Duodenal mucosa (tissue), 2 donors: ENCODE results near the gene ABCF1.

Experiments
- H3K27ac ChIP-seq: one replicate; pipeline ENCODE4 v1.7.0; 2013; ENCODE audit warnings: low read depth, low read length
- H3K27me3 ChIP-seq, 2 donors: one replicate each; pipeline ENCODE4 v1.7.0; 2013; ENCODE audit warnings: low read length in 2 of 2, control low read depth in 1 of 2; ENCODE audit not compliant: insufficient read depth in 2 of 2, control insufficient read depth in 1 of 2
- H3K36me3 ChIP-seq, 2 donors: one replicate each; pipeline ENCODE4 v1.7.0; 2013; ENCODE audit warnings: low read length in 2 of 2, control low read depth in 1 of 2; ENCODE audit not compliant: insufficient read depth in 2 of 2, control insufficient read depth in 1 of 2
- H3K4me1 ChIP-seq, 2 donors: one replicate each; pipeline ENCODE4 v1.7.0; 2013; ENCODE audit warnings: low read length in 2 of 2, control low read depth in 1 of 2; ENCODE audit not compliant: insufficient read depth in 2 of 2, control insufficient read depth in 1 of 2
- H3K4me3 ChIP-seq, 2 donors: one replicate each; pipeline ENCODE4 v1.7.0; 2013; ENCODE audit warnings: low read length in 2 of 2, low read depth in 1 of 2
- H3K9ac ChIP-seq, 2 donors: one replicate each; pipeline ENCODE4 v1.7.0; 2013; ENCODE audit warnings: low read length in 2 of 2, low read depth in 1 of 2
- H3K9me3 ChIP-seq, 2 donors: one replicate each; pipeline ENCODE4 v1.7.0; 2013; ENCODE audit warnings: low read length in 2 of 2, control low read depth in 1 of 2; ENCODE audit not compliant: control insufficient read depth in 1 of 2

Gene ABCF1

DNA sequence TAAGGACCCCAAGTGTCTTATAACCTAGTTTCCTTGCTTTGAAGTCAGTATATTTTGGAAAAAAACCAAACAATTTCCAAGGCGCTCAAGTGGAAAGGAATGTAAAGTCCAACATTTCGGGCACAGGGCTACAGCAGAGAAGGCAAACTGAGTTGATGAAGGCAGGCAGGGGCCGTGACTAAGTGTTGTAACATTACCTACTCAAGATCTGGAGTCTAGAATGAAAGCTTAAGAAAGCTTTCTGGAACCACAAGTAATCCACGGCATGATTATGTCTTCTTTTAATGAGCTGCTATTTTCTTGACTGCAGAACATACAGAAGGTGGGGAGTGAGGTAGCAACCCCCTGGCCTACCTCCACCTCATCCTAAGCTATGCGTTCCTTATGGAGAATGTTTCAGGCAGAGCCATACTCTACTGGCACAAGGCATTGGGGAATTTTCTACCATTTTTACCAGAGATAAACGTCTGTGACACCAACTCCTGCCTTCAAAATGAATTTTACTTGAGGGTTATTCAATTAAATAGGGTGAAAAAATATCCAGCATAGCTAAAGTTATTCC, 41.5 kb downstream of the ABCF1 start:
- Histone ChIP-seq H3K27ac (no peak overlapping the region), H3K4me1 (peaks cover 22 to 23% of the 10 kb centered on the region in 2 donors), H3K9me3 (no peaks in the 10 kb centered on the region), H3K9ac (no peak overlapping the region), H3K4me3 (no peak overlapping the region), H3K27me3 (no peaks in the 10 kb centered on the region), H3K36me3 (peaks cover 31 to 40% of the 10 kb centered on the region in 2 donors)

DNA sequence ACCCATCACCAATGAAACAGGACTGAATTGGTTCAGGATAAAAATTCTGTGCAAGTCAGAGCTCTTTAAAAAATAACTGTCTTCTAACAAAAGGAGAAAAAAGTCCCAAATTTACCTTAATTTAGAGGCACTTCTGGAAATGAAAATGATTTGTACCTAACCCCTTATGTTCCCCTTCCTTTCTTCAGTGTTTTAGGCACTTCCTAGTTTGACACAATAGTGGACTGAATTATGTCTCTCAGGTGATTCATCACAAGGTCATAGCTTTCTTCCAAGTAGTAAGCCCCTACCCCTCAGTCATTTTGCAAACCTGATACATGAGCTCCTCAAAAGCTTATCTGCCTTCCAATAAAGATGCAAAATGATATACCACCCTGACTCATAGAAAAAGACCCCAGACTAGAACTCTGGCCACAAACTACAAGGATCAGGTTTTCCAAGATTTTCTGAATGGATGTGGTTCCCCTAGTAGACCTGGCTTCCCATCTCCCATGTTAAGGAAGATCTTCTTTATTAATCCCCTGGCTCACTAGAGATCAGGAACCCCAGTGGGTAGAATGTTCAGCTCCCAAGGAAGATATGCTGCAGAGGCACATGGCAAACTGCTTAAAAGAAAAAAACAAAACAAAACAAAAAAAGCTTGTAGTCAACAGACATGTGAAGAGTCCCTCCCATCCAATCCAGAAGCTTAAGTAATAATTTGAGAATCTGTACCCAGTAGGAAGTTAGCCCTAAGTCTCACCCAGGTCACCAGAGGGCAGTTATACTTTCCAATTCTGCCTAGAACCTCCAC, 42.2 kb downstream of the ABCF1 start:
- Histone ChIP-seq H3K27me3 (no peaks in the 10 kb centered on the region), H3K27ac (no peak overlapping the region), H3K4me1 (peaks cover 25% of the 10 kb centered on the region in 2 donors), H3K4me3 (no peak overlapping the region), H3K36me3 (peaks cover 29 to 34% of the 10 kb centered on the region in 2 donors), H3K9ac (peak overlapping the region in 1 of 2 donors; percentile 87), H3K9me3 (no peaks in the 10 kb centered on the region)

DNA sequence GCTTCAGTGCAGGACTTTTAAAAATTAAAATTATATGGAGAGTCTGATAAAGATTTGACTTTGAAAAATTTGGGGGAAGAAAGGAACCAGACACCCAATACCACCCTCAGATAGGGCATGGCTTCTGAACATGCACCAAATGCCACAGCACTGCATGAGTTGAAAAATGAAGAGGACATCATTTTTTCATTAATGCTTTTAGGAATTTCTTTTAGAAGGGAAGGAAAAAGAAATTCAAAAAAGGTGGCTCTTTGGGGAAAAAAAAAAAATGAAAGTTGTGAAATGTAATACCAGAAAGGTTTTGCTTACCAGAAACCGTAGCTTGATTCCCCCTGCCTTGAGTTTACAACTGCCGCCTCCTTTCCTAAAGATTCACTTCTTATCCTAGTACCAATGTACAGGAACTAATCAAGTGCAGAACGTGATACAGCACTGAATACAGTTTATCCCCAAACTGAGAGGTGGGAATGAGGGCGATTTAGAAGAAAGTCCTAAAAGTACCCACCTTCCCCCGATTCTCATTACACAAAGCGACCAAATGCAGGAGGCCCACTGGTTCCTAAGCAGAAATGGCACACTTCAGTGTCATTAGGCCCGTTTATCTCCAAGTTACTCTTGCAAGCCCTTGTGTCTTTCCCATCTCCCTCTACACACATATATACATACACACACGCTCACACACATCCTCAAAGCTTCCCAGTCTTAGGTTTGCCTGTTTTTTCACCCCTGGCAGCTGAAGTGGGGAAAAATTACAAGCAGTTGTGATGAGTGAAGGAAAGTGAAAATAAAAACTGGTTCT, 43.0 kb downstream of the ABCF1 start:
- Histone ChIP-seq H3K36me3 (peaks cover 22 to 26% of the 10 kb centered on the region in 2 donors), H3K27me3 (no peaks in the 10 kb centered on the region), H3K4me1 (peaks cover 30 to 33% of the 10 kb centered on the region in 2 donors), H3K9me3 (no peaks in the 10 kb centered on the region), H3K9ac (peak overlapping the region; percentile 87 to 100), H3K27ac (peak overlapping the region; percentile 64), H3K4me3 (peak overlapping the region; percentile 63 to 99)

- H3K36me3 ChIP-seq = peaks cover 22 to 26% of the 10 kb centered on the region in 2 donors
- H3K27me3 ChIP-seq = no peaks in the 10 kb centered on the region
- H3K27ac ChIP-seq = peak overlapping the region; percentile 98
- H3K4me3 ChIP-seq = peak overlapping the region; percentile 94 to 99
- H3K9me3 ChIP-seq = no peaks in the 10 kb centered on the region
- H3K9ac ChIP-seq = peak overlapping the region; percentile 100
- H3K4me1 ChIP-seq = peaks cover 30 to 36% of the 10 kb centered on the region in 2 donors
Measured at GRCh38 chr6:30614843-30615218, 43.6 kb downstream of the ABCF1 start.

GRCh38 chr6:30615219-30615957, 44.1 kb downstream of the ABCF1 start:
- Histone ChIP-seq H3K4me1 (peaks cover 30 to 36% of the 10 kb centered on the region in 2 donors), H3K9ac (peak overlapping the region; percentile 100), H3K27me3 (no peaks in the 10 kb centered on the region), H3K36me3 (peaks cover 22 to 23% of the 10 kb centered on the region in 2 donors), H3K4me3 (peak overlapping the region; percentile 94 to 99), H3K9me3 (no peaks in the 10 kb centered on the region), H3K27ac (peak overlapping the region; percentile 98)

DNA sequence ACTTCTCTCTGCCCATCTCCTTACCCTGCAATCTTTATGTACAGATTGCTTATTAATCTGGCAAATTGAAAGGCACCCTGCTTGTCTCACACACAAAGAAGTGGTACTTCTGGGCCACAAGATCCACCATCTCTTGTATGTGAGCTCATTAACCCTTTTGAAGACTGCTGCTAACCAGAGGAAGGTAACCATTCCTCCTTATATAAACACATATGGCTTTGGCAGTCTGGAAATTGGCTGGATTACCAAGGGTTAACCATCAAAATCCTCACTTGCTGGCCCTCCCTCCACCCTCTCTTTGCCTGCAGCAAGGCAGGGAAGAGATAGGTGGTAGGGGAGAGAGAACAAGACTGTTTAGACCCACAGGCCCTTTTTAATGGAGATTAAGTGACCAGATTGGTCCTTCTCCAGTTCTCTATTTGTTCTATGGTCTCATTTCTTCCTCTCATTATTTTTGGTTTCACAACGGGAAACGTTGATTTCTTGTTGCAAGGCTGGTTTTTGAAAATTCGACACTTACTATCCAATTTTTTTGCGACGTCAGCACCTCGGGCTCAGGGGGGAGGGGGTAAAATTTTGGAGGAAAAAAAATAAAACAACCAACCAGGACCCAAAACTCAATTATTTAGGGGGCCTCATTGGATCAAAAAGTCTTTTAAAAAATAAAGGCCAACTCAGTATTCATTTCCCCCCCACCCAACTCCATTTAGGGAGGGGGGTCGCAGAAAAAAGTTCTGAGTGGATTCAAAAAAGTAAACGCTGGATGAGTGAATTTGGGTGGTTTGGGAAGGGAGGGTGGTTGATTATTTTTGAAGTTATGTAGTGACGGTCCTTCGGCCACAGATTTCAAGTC, 44.9 kb downstream of the ABCF1 start:
- peak overlapping the region; percentile 100 for H3K9ac ChIP-seq
- H3K36me3 ChIP-seq = peaks cover 23 to 28% of the 10 kb centered on the region in 2 donors
- H3K4me3 ChIP-seq = peak overlapping the region; percentile 94 to 99
- no peaks in the 10 kb centered on the region for H3K27me3 ChIP-seq
- H3K27ac ChIP-seq = peak overlapping the region; percentile 98
- H3K9me3 ChIP-seq = no peaks in the 10 kb centered on the region
- peaks cover 30 to 36% of the 10 kb centered on the region in 2 donors for H3K4me1 ChIP-seq

GRCh38 chr6:30616811-30617564, 45.7 kb downstream of the ABCF1 start, which contains the start of gene PPP1R10:
Gene PPP1R10, minus strand, starts transcription at chr6:30617243. Its CDS starts 7,299 bp downstream, at chr6:30609944.
- peaks cover 23 to 33% of the 10 kb centered on the region in 2 donors for H3K36me3 ChIP-seq
- H3K27me3 ChIP-seq = no peaks in the 10 kb centered on the region
- H3K4me1 ChIP-seq = peaks cover 30 to 36% of the 10 kb centered on the region in 2 donors

DNA sequence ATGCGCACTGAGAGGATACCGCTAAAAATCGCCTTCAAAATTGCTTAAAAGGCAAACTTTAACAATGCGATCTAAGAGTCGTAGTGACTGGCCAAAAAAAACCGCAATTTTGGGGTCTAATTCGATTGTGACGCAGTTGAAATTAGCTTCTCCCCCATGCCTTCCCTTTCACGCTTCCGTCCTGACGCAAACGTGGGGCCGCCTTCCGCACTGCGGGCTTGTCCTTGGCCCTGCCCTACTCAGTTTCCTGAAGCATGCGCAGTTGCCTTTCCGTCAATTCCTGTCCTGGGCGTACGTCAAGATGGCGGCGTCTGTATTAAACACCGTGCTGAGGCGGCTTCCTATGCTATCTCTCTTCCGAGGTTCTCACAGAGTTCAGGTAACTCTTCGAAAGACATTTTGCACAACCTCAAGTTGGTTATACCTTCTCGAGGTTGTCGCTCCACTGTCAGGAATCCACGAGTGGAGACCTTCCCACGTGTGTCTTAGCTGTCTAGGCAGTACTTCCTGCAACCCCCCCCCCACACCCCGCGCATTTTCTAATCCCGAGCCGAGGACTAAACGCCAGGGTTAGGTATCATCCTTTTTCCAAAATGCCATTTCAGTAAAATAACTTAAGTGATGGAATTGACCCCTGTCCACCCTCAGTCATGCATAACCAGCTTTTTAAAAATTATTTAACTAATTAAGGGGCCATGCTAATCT, 46.5 kb downstream of the ABCF1 start, which contains the start of gene MRPS18B:
TSS of gene MRPS18B (plus strand) at position 276 of the 705 bp plus-strand sequence. CDS start at position 302, 26 bp downstream.
- peaks cover 29 to 33% of the 10 kb centered on the region in 2 donors for H3K4me1 ChIP-seq
- no peaks in the 10 kb centered on the region for H3K9me3 ChIP-seq
- H3K27me3 ChIP-seq = no peaks in the 10 kb centered on the region
- peak within 1 kb of the TSS; percentile 98 for H3K27ac ChIP-seq
- peaks cover 23 to 41% of the 10 kb centered on the region in 2 donors for H3K36me3 ChIP-seq
- peak within 1 kb of the TSS; percentile 100 for H3K9ac ChIP-seq
- peak within 1 kb of the TSS; percentile 94 to 99 for H3K4me3 ChIP-seq

More at GRCh38 chr6:30616811-30617564, 45.7 kb downstream of the ABCF1 start, which contains the start of gene PPP1R10:
- Histone ChIP-seq H3K27ac (peak within 1 kb of the TSS; percentile 98), H3K4me3 (peak within 1 kb of the TSS; percentile 94 to 99), H3K9me3 (no peaks in the 10 kb centered on the region), H3K9ac (peak within 1 kb of the TSS; percentile 100)
